Measurements from ENCODE around the gene MAGEF1. TPM values are rescaled to one million over a fixed set of nuclear protein-coding genes. Genes with fewer than 3 reads are reported as not detected.
"Not testable (repeated sequence)": the region's sequence is repeated elsewhere in the genome, so short reads cannot be mapped to it uniquely, and the experiment has no call there.

MAGEF1 gene
- total RNA-seq, 4 donors from 2014 or later: 4.2 to 22.5 (median 16.0) TPM

DNA sequence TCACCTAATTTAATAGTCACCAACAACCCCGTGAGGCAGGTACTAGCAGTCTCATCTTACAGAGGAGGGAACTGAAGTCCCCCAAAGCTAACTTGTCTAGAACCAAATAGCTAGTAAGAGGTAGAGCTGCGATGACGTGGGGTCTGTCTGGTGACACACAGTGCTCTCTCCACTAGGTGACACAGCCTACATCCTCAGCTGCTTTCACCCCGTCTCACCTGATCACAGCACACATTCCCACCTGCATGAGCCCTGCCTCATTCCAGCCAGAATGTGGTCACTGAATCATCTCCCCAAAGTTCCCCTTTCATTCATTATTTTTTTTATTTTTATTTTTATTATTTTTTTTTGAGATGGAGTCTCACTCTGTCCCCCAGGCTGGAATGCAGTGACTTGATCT, 21.3 kb upstream of the MAGEF1 start:
- in situ Hi-C loops (cut with MboI; ENCODE audit: low pct_ligation_motif_present in 1 of 4, low pct_unique_long_range_greater_than_20kb in 1 of 4, low sequenced_read_pairs in 3 of 4) (no loop called here), intact Hi-C loops (cut with DNase I; ENCODE audit: low total_unique reads) (no loop called here)
- WGBS, 2 donors (ENCODE audit: low coverage in 1 of 2): 85 to 100% methylated on average over 1 to 4 of the region's 4 CpGs
- Histone ChIP-seq H3K9me3 (no peaks in the 10 kb centered on the region), H3K36me3 (no peaks in the 10 kb centered on the region), H3K27ac (no peak overlapping the region), H3K4me1 (no peaks in the 10 kb centered on the region), H3K27me3 (no peaks in the 10 kb centered on the region), H3K4me3 (no peak overlapping the region)
- TF ChIP-seq, protein P1, sequence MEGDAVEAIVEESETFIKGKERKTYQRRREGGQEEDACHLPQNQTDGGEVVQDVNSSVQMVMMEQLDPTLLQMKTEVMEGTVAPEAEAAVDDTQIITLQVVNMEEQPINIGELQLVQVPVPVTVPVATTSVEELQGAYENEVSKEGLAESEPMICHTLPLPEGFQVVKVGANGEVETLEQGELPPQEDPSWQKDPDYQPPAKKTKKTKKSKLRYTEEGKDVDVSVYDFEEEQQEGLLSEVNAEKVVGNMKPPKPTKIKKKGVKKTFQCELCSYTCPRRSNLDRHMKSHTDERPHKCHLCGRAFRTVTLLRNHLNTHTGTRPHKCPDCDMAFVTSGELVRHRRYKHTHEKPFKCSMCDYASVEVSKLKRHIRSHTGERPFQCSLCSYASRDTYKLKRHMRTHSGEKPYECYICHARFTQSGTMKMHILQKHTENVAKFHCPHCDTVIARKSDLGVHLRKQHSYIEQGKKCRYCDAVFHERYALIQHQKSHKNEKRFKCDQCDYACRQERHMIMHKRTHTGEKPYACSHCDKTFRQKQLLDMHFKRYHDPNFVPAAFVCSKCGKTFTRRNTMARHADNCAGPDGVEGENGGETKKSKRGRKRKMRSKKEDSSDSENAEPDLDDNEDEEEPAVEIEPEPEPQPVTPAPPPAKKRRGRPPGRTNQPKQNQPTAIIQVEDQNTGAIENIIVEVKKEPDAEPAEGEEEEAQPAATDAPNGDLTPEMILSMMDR (IDR thresholded peaks at IDR 0.05): no peak
- TF ChIP-seq POLR2AphosphoS5 (IDR thresholded peaks at IDR 0.05) (no peak), EP300 (IDR thresholded peaks at IDR 0.05; ENCODE audit: low read depth) (no peak), POLR2A (IDR thresholded peaks at IDR 0.05) (no peak)
- no peak for DNase-seq

DNA sequence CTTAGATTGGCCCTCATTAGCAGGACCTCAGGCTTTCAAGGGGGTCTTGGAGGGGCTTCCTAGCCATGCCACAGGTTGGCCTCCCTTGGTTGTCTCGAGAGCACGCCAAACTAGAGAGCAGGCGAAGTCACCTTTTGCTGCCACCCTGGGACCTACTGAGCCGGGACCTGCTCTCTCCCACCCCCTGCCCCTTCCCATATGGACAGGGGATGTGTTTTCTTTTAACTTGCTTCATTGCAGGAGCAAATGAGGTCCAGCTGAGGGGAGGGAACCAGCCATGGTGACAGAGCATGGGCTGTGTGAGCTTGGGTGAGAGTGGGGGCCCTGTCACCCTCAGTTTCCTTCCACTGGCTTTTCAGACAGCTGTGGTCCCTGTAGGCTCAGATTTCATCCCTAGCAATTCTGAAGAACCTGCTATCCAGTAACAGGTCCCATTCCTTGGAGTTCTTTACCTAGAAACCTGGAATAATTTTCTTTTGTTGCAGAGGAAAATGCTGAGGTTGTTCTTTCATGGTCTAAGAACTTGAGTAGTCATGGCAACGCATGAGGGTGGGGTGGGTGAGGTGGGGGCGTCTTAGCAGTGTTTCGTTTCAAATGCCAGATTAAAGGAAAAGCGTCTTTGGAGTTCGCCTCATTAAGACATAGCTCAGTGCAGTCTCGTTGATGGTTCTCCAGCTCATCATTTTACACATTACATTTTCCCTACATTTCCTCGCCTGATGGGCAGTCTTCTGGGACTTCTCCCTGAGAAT, 20.1 kb upstream of the MAGEF1 start:
- in situ Hi-C loops (cut with MboI; ENCODE audit: low pct_ligation_motif_present in 1 of 4, low pct_unique_long_range_greater_than_20kb in 1 of 4, low sequenced_read_pairs in 3 of 4): no loop called here
- Histone ChIP-seq H3K4me1 (no peaks in the 10 kb centered on the region), H3K27me3 (no peaks in the 10 kb centered on the region), H3K27ac (no peak overlapping the region), H3K9me3 (no peaks in the 10 kb centered on the region), H3K36me3 (no peaks in the 10 kb centered on the region), H3K4me3 (no peak overlapping the region)
- 72 to 79% methylated on average over 5 to 11 of the region's 11 CpGs for WGBS, 2 donors (ENCODE audit: low coverage in 1 of 2)
- intact Hi-C loops (cut with DNase I; ENCODE audit: low total_unique reads): no loop called here
- DNase-seq: no peak
- TF ChIP-seq, protein P1 (IDR thresholded peaks at IDR 0.05): no peak
- TF ChIP-seq EP300 (IDR thresholded peaks at IDR 0.05; ENCODE audit: low read depth) (no peak), POLR2A (IDR thresholded peaks at IDR 0.05) (no peak), POLR2AphosphoS5 (IDR thresholded peaks at IDR 0.05) (no peak)

DNA sequence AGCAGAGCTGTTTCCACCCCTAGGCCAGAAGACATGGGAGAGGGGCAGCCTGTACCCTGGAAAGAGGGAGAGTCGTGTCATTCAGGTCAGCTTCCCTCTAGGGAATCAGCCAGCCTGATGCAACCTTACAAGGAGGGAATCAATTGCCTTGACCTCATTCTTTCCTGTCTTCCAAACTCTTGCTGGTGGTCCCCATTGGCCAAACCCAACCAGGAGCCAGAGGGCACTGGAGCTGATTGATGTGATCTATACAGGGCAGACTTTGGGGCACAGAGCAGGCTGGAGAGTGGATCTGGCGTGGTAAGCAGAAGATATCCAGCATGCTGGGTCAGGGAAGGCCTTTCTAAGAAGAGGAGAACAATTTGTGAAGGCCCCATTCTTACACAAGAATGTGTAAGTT, 19.1 kb upstream of the MAGEF1 start:
- intact Hi-C loops (cut with DNase I; ENCODE audit: low total_unique reads): no loop called here
- H3K27ac ChIP-seq: no peak overlapping the region
- 88% methylated on average over 2 of the region's 2 CpGs; no CpG with 5 or more reads in 1 of the 2 donors for WGBS, 2 donors (ENCODE audit: low coverage in 1 of 2)

DNA sequence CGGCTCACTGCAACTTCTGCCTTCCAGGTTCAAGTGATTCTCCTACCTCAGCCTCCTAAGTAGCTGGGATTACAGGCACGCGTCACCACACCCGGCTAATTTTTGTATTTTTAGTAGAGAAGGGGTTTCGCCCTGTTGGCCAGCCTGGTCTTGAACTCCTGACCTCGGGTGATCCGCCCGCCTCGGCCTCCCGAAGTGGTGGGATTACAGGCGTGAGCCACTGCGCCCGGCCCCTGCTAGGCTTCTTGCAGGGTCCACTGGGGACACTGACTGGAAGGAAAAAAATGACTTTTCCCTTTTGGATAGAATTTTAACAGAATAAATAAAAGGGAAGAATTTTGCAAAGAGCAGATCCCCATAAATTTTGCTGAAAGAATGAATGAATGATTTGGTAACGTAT, 17.3 kb upstream of the MAGEF1 start:
- H3K27ac ChIP-seq; DNase-seq; in situ Hi-C loops (cut with MboI; ENCODE audit: low pct_ligation_motif_present in 1 of 4, low pct_unique_long_range_greater_than_20kb in 1 of 4, low sequenced_read_pairs in 3 of 4): not testable (repeated sequence)

More for the DNA sequence above, 19.1 kb upstream of the MAGEF1 start:
- Histone ChIP-seq H3K27me3 (no peaks in the 10 kb centered on the region), H3K9me3 (no peaks in the 10 kb centered on the region), H3K4me1 (no peaks in the 10 kb centered on the region), H3K4me3 (no peak overlapping the region), H3K36me3 (no peaks in the 10 kb centered on the region)
- no peak for DNase-seq
- in situ Hi-C loops (cut with MboI; ENCODE audit: low pct_ligation_motif_present in 1 of 4, low pct_unique_long_range_greater_than_20kb in 1 of 4, low sequenced_read_pairs in 3 of 4): no loop called here
- TF ChIP-seq POLR2A (IDR thresholded peaks at IDR 0.05) (no peak), POLR2AphosphoS5 (IDR thresholded peaks at IDR 0.05) (no peak), EP300 (IDR thresholded peaks at IDR 0.05; ENCODE audit: low read depth) (no peak)
- TF ChIP-seq, protein P1 (IDR thresholded peaks at IDR 0.05): no peak

More for the DNA sequence above, 17.3 kb upstream of the MAGEF1 start:
- 95 to 96% methylated on average over 4 to 14 of the region's 14 CpGs for WGBS, 2 donors (ENCODE audit: low coverage in 1 of 2)
- not testable (repeated sequence) for H3K27me3 ChIP-seq, H3K9me3 ChIP-seq, H3K36me3 ChIP-seq, H3K4me3 ChIP-seq, H3K4me1 ChIP-seq
- intact Hi-C loops (cut with DNase I; ENCODE audit: low total_unique reads): loop anchor here (2.0 to 5.0 kb wide), 2 partner anchors 32 to 48 kb away; no protein-coding TSS in a partner anchor

Data from transverse colon (tissue), 4 donors.